Stimulated activated memory B cell treated with anti-CD40 and anti-IgM and Interleukin-4, amounts not matched to agents 10 μg/mL and 1 μg/mL and 100 μg/mL, for 72 hours (primary cell): Measurements from ENCODE around the gene RAB3IL1.

Experiments
- ATAC-seq: fragments of 150-1000 bp; cut with Tn5 transposase; 2 replicates; pipeline ENCODE4 v1.10.0; 2021
- H3K27ac Mint-ChIP-seq: one replicate; pipeline ENCODE4 v1.8.0; 2022; ENCODE audit warnings: mild to moderate bottlenecking, mixed read lengths
- H3K27me3 Mint-ChIP-seq: one replicate; pipeline ENCODE4 v1.8.0; 2022; ENCODE audit warnings: mixed read lengths
- H3K36me3 Mint-ChIP-seq: one replicate; pipeline ENCODE4 v1.8.0; 2022; ENCODE audit warnings: mixed read lengths
- H3K4me1 Mint-ChIP-seq: one replicate; pipeline ENCODE4 v1.8.0; 2022; ENCODE audit warnings: mixed read lengths
- H3K4me3 Mint-ChIP-seq: one replicate; pipeline ENCODE4 v1.8.0; 2022; ENCODE audit warnings: mild to moderate bottlenecking, moderate library complexity, mixed read lengths
- H3K9me3 Mint-ChIP-seq: one replicate; pipeline ENCODE4 v1.8.0; 2022; ENCODE audit warnings: mixed read lengths

The RAB3IL1 gene

DNA sequence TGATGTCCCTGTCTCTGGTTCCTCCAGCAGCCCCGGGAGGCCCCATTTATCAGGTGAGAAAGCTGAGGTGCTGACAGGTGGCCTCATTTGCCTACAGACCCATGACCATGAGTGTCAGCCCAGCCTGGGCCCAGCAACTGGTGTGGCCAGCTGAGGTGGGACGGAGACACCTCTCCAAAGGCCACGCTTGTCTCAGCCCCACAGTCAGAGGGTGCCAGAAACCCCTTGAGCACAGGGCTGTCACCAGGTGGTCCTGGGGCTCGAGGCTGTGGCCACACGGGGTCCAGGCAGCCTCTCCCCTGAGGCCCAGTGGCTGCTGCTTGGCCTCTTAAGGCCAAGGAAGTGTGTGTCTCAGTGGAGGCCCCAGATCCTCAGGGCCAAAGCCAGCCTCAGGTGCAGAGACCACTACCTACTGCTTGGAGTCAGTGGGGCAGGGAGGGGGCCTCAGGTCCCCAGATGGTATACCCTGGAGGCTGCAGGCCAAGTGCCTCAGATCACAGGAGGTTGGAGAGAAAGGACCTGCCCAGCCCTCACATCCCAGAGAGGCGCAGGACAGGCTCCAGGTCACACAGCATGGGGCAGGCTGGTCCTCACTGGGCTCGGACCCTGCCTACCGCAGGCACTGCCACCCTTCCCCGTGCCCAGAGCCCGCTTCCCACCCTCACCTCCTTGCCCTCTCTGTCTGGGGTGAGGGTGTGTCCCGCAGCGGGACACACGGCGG lies 11.4 kb downstream of the RAB3IL1 start:
- H3K27ac Mint-ChIP-seq = no peak overlapping the region
- H3K27me3 Mint-ChIP-seq = no peaks in the 10 kb centered on the region
- ATAC-seq = peak; percentile 4
- no peaks in the 10 kb centered on the region for H3K36me3 Mint-ChIP-seq
- no peak overlapping the region for H3K4me3 Mint-ChIP-seq
- no peaks in the 10 kb centered on the region for H3K4me1 Mint-ChIP-seq
- H3K9me3 Mint-ChIP-seq = no peaks in the 10 kb centered on the region

DNA sequence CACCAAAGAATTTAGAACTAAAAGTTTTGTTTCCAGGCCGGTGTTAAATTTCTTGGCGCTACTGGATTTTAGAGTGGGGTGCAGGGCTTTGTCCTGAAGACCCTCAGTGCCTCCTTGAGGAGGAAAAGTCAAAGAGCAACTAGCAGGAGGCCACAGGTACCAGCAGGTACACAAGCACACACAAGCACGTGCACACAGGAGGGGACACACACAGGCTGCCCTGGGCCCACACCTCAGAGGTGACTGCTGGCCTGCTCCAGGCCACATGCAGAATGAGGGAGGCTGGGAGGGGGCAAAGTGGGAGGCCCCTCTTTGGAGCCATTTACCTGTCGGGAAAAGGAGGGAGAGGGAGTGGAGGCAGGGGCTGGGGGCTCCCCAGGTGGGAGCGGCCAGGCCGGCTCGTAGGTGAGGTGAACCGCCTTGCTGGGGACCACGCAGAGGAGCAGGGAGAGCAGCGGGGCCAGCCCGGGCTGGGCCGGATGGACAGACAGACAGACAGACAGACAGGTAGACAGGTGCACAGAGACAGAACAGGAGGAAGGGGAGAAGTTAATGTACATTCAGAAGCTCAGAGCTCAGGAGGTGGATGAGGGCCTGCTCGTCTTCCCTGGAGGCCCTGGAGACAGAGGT lies 12.2 kb downstream of the RAB3IL1 start:
- no peaks in the 10 kb centered on the region for H3K36me3 Mint-ChIP-seq
- H3K4me1 Mint-ChIP-seq = no peaks in the 10 kb centered on the region
- no peaks in the 10 kb centered on the region for H3K27me3 Mint-ChIP-seq
- H3K4me3 Mint-ChIP-seq = no peak overlapping the region
- no peak for ATAC-seq
- no peak overlapping the region for H3K27ac Mint-ChIP-seq
- no peaks in the 10 kb centered on the region for H3K9me3 Mint-ChIP-seq

DNA sequence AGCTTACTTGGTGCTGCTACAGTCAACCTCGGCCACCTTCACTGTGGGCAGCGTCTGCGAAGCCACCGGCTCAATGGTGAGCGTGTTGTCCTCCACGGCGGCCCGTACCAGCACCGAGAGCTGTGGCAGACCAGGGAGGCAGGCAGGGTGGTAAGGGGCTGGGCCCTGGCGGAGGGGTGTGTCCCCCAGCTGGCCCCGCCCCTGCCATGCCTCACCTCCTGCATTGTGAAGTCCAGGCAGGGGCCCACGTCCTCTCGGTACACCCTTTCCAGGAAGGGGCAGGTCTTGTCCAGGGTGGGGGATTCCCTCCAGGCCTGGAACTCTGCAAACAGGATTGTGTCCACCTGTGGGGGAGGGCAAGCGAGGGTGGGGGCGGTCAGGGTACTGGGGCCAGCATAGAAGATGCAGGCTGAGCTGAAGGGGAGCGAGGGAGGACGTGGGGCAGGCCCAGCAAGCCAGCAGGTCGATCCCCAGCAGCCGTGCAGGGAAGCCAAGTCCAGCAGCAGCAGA lies 12.8 kb downstream of the RAB3IL1 start:
- H3K4me3 Mint-ChIP-seq = no peak overlapping the region
- no peak for ATAC-seq
- no peaks in the 10 kb centered on the region for H3K4me1 Mint-ChIP-seq
- no peaks in the 10 kb centered on the region for H3K9me3 Mint-ChIP-seq
- H3K27ac Mint-ChIP-seq = no peak overlapping the region
- no peaks in the 10 kb centered on the region for H3K27me3 Mint-ChIP-seq
- H3K36me3 Mint-ChIP-seq = no peaks in the 10 kb centered on the region

DNA sequence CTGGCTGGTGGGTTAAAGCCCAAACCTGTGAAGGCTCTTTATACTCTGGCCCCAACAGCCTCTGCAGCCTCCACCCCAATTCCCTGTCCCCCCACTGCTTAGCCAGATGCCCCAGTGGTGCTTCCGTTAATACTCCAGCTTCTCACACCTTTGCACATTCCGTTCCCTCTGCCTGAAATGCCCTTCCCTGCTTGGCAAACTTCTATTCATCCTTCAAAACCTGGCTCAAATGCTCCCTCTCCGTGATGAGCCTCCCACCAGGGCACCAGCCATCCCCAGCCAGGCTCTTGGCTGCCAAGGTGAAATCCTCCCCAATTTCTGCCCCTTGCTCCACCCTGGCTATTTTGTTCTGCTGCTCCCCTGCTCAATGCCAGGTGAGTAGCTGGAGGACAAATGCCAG lies 13.5 kb downstream of the RAB3IL1 start:
- Mint-ChIP-seq H3K4me1 (peaks cover 7% of the 10 kb centered on the region), H3K4me3 (no peak overlapping the region), H3K27me3 (no peaks in the 10 kb centered on the region), H3K27ac (no peak overlapping the region), H3K9me3 (no peaks in the 10 kb centered on the region), H3K36me3 (no peaks in the 10 kb centered on the region)
- ATAC-seq = no peak

DNA sequence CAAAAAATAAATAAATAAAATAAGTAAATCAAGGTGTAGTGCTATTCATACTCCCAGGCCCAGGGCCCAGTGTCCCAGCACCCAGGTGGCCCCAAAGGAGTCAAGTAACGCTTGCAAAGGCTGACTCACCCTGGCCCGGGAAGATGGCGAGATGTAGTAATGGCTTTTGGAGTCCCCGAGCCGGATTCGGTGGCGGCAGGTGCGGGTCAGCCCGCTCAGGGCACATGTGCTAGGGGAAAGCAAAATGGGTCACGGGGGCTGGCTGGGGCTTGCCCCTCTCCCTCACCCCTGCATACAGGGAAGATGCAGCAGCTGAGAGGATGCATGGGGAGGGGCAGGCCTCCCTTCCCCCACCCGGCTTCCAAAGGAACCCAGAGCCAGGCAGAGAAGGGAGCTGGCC lies 15.1 kb downstream of the RAB3IL1 start:
- Mint-ChIP-seq H3K4me3 (no peak overlapping the region), H3K36me3 (no peaks in the 10 kb centered on the region), H3K27me3 (no peaks in the 10 kb centered on the region), H3K27ac (no peak overlapping the region), H3K4me1 (peaks cover 20% of the 10 kb centered on the region), H3K9me3 (no peaks in the 10 kb centered on the region)
- ATAC-seq = no peak

DNA sequence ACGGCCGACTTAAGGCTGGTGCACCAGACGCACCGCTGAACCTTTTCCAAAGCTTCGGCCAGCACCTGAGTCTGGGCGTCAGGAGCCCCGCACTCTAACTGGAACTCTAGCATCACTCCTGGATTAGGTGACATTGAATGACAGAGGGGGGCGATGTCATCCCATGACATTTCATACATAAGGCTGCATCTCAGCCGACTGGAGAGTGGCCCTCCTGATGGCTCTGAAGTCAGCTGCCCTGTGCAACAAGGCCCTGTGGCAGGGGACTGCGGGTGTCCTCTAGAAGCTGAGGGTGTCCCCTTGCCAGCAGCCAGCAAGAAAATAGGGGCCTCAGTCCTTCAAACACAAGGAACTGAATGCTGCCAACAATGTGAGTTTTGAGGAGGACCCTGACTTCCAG lies 16.0 kb downstream of the RAB3IL1 start:
- no peaks in the 10 kb centered on the region for H3K9me3 Mint-ChIP-seq
- H3K36me3 Mint-ChIP-seq = no peaks in the 10 kb centered on the region

DNA sequence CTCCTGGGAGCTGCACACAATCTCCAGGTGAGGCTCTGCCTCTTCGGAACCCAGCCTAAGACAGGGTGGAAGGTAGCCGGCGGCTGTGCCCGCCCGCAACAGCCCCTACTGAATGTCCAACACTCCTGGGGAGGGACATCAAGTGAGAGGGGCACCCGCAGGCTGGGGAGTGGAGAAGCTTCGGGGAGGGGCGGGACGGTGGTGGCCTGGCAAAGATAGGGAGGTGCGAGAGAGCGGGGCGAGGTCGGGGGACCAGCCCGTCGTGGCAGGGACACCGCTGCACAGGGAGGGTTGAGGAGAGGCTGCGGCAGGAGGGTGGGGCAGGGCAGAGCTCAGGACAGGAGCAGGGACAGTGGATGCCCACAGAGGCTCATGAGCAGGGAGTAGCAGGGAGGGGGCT lies 17.1 kb downstream of the RAB3IL1 start:
- no peak for ATAC-seq

More for the DNA sequence above, 16.0 kb downstream of the RAB3IL1 start:
- Mint-ChIP-seq H3K4me1 (peaks cover 26% of the 10 kb centered on the region), H3K4me3 (no peak overlapping the region), H3K27me3 (no peaks in the 10 kb centered on the region), H3K27ac (no peak overlapping the region)
- no peak for ATAC-seq

DNA sequence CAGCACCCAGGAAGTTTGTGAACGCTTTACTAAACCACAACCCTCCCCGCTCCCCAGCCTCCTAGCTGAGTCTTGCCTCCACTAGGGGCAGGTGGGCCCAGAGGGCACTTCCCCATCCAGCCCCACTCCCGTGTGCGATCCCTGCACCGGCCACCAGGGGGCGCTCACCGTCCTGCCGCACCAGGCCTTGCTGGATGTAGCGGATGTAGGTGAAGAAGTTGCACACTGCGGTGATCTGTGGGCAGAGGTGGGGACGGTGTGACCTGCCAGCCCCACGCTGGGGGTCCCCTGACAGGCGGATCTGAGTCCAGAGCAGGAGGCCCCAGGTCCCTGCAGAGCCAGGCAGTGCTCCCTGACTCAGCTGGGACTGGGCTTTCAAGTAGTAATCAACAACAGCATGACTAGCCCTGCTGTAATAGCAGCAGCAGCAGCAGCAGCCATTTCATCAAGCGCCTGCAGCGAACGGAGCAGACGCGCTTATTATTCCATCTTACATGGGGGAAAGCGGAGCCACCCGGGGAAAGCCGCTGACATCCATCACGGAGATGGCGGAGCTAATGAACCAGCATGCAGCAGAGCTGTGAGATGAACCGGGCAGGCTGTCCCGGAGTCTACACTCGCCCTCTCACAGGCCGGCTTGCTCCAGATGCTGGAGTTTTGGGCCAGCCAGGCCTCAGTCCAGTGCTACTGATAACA lies 18.1 kb downstream of the RAB3IL1 start:
- peak overlapping the region; percentile 30 for H3K27ac Mint-ChIP-seq
- H3K27me3 Mint-ChIP-seq = no peaks in the 10 kb centered on the region
- H3K4me3 Mint-ChIP-seq = no peak overlapping the region
- no peaks in the 10 kb centered on the region for H3K9me3 Mint-ChIP-seq
- H3K4me1 Mint-ChIP-seq = peaks cover 28% of the 10 kb centered on the region
- H3K36me3 Mint-ChIP-seq = no peaks in the 10 kb centered on the region
- peak; percentile 91 for ATAC-seq

More for the DNA sequence above, 17.1 kb downstream of the RAB3IL1 start:
- Mint-ChIP-seq H3K27ac (no peak overlapping the region), H3K27me3 (no peaks in the 10 kb centered on the region), H3K4me1 (peaks cover 28% of the 10 kb centered on the region), H3K36me3 (no peaks in the 10 kb centered on the region), H3K4me3 (no peak overlapping the region), H3K9me3 (no peaks in the 10 kb centered on the region)

DNA sequence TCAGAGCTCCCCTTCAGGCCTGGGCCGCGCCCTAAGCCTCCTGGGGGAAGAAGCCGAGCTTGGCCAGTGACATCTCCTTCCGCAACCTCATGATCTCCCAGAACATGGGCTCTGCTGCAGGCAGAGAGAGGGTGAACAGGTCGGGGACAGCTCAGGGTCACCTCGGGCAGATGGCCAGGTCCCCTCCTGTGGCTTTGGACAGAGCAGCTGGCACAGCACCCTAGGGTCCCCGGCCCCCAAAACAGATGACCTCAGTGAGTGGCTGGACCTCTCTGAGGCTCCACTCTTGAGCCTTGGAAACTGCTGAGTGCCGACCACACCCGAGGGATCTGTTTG lies 19.2 kb downstream of the RAB3IL1 start:
- no peak for ATAC-seq

DNA sequence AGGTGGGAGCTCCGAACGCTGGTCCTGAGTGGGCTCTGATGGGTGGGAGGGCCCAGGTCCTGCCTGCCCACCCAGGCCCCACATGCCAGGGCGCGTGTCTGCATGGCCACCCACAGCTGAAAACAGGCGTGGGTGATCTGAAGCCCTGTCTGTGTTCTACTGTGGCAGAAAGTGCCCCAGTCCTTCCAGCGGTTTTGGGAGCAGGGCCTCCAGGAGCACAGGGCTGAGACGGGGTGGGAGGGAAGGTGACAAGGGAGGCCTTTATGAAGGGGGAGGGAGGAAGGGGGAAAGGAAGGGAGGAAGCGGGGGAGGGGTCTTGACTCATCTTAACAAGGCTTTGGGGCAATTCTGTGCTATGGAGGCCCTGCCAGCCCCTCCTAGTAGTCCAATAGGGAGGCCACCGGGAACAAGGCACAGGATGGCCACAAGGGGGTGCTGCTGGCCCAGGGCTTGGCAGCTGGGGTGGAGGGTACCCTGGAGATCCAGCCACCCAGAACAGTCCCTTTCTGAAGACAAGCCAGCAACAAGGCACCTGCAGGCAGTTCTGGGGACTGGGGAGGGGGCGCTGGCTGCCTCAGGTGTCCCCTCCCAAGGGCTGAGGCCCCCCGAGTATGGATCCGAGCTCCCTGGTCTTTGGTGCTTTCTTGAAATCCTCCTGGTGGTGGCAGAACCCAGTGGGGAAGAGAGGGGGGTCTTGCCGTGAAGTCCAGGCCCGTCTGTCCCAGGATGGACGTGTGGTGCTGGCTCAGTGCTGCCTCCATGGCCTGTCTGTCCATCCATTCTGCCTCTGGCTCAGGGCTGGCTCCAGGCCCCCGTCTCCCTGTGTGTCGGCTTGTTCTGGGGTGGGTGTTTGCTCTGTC lies 19.7 kb downstream of the RAB3IL1 start:
- H3K27me3 Mint-ChIP-seq = no peaks in the 10 kb centered on the region
- no peak overlapping the region for H3K27ac Mint-ChIP-seq
- H3K36me3 Mint-ChIP-seq = no peaks in the 10 kb centered on the region
- H3K9me3 Mint-ChIP-seq = no peaks in the 10 kb centered on the region
- peaks cover 33% of the 10 kb centered on the region for H3K4me1 Mint-ChIP-seq
- peak; percentile 63 for ATAC-seq
- no peak overlapping the region for H3K4me3 Mint-ChIP-seq

More for the DNA sequence above, 19.2 kb downstream of the RAB3IL1 start:
- Mint-ChIP-seq H3K4me1 (peaks cover 28% of the 10 kb centered on the region), H3K4me3 (no peak overlapping the region), H3K27ac (no peak overlapping the region), H3K36me3 (no peaks in the 10 kb centered on the region), H3K9me3 (no peaks in the 10 kb centered on the region), H3K27me3 (no peaks in the 10 kb centered on the region)

DNA sequence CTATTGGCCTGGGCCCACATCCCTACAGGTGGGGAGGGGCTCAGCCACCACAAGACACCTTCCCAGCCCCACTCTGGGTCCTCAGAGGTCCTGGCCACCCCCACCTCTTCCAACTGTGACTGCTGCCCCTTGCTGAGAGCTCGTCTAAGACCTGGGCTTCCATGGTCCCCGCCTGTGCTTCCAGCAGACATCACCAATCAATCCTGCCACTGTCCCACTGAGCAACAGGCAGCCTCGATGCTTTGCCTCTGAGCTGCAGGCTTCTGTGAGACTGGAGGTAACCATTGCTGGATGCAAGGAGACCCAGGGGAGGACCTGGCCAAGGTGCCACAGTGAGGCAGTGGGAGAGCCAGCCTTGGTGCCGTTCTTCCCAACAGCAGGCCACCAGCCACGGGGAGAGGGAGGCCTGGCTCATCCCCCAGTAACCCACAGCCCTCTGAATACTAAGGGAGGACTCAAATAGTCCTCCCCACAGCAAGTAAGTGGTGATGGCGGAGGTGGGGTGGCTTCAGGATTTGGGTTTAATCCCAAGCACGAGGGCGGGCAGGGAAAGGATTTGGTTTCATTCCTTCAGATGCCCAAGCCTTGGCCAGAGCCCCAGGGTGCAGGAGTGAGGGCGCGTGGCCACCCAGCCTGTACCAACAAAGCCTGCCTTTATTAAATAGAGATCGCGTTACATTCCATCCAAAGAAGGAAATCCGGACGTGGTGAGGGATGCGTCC lies 20.5 kb downstream of the RAB3IL1 start:
- Mint-ChIP-seq H3K4me1 (peaks cover 38% of the 10 kb centered on the region), H3K27me3 (no peaks in the 10 kb centered on the region), H3K27ac (peak overlapping the region; percentile 38), H3K9me3 (no peaks in the 10 kb centered on the region), H3K36me3 (no peaks in the 10 kb centered on the region), H3K4me3 (no peak overlapping the region)
- no peak for ATAC-seq

DNA sequence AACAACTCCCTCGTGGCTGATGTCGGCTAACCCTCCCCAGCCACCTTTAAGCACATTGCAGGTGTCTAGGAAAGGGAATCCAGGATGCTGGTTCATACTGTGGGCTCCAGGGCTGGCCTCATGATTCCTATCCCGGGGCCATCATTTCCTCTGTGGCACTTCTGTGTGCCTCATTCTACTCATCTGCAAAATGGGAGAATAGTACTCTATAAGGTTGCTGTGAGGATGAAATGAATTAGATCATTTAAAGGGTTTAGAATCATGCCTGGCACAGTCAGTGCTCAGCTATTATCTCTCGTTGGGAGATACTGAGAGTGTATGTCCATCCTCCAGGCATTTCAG lies 21.7 kb downstream of the RAB3IL1 start:
- Mint-ChIP-seq H3K27ac (peak overlapping the region; percentile 38), H3K27me3 (no peaks in the 10 kb centered on the region), H3K4me1 (peaks cover 43% of the 10 kb centered on the region), H3K36me3 (no peaks in the 10 kb centered on the region), H3K9me3 (no peaks in the 10 kb centered on the region), H3K4me3 (no peak overlapping the region)
- ATAC-seq = no peak

DNA sequence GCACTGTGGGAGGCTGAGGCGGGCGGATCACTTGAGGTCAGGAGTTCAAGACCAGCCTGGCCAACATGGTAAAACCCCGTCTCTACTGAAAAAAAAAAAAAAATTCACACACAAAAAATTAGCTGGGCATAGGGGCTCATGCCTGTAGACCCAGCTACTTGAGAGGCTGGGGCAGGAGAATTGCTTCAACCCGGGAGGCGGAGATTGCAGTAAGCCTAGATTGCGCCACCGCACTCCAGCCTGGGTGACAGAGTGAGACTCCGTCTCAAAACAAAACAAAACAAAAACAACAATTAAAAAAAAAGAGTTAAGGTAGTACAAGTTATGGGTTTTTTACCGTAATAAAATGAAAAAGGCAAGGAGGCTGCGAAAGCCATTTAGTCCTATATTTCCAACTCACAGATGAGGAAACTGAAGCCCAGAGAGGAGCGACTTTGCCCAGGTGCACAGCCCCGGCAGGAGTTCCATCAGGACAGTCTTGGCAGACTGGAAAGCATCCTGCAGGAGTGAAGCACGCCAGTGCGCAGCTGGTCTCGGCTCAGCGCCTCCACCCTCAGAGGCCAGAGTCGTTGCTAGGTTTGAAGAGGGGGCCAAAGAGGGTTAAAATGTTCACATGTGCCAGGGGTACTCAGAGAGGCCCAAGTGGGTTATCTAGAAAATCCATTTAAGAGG lies 22.2 kb downstream of the RAB3IL1 start:
- Mint-ChIP-seq H3K27ac (peak overlapping the region; percentile 38), H3K4me3 (no peak overlapping the region), H3K9me3 (no peaks in the 10 kb centered on the region), H3K27me3 (no peaks in the 10 kb centered on the region), H3K4me1 (peaks cover 48% of the 10 kb centered on the region), H3K36me3 (no peaks in the 10 kb centered on the region)
- no peak for ATAC-seq

DNA sequence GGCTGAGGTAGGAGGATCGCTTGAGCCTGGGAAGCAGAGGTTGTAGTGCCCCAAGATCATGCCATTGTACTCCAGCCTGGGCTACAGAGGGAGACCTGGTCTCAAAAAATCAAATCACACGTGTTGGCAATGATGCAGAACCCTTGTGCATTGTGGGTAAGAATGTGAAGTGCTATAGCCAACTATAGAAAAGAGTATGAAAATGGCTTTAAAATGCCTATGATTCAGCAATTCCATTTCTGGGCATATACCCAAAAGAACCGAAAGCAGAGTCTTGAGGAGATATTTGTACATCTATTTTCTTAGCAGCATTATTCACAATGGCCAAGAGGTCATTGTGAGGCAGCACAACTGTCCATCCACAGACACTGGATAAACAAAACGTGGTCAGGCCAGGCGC lies 23.4 kb downstream of the RAB3IL1 start:
- Mint-ChIP-seq H3K4me3 (no peak overlapping the region), H3K4me1 (peaks cover 46% of the 10 kb centered on the region), H3K9me3 (no peaks in the 10 kb centered on the region), H3K27ac (peak overlapping the region; percentile 41), H3K27me3 (no peaks in the 10 kb centered on the region), H3K36me3 (no peaks in the 10 kb centered on the region)
- no peak for ATAC-seq
